Measurements from ENCODE around the gene TNFSF4.
"Not testable (repeated sequence)": the region's sequence is repeated elsewhere in the genome, so short reads cannot be mapped to it uniquely, and the experiment has no call there.

The TNFSF4 gene

DNA sequence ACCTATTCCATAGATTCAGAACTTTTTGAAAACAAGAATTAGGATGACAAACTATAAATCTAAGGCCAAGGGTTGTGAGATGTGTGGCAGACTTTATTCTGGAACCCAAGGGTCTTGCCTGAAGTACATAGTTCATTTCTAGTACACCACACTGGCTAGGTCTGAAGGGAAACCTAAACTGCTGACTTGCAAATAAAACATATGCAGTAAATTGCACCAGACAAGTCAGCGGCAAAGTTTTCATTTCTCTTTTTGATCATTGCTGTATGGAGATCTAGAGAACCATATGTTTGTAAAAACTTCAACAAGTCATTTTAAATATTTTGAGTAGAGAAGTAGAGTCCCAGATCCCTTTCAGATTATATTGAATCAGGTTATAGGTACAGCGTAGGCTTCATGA, 43.9 kb downstream of the TNFSF4 start:
- DNase-seq (ENCODE audit: low spot score), result no peak

DNA sequence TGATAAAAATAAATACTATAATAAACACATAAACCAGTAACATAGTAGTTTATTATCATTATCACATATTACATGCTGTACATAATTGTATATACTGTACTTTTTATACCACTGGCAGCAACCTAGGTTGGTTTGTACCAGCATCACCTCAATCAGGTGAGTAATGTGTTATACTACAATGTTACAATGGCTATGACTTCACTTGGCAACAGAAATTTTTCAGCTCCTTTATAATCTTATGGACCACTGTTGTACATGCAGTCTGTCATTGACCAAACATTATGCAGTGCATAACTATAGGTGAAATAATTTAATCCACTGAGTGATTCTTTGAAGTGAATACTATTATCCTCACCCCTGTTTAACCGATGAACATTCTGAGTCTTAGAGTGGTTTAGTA, 44.5 kb downstream of the TNFSF4 start:
- peak; percentile 1 for DNase-seq (ENCODE audit: low spot score)

DNA sequence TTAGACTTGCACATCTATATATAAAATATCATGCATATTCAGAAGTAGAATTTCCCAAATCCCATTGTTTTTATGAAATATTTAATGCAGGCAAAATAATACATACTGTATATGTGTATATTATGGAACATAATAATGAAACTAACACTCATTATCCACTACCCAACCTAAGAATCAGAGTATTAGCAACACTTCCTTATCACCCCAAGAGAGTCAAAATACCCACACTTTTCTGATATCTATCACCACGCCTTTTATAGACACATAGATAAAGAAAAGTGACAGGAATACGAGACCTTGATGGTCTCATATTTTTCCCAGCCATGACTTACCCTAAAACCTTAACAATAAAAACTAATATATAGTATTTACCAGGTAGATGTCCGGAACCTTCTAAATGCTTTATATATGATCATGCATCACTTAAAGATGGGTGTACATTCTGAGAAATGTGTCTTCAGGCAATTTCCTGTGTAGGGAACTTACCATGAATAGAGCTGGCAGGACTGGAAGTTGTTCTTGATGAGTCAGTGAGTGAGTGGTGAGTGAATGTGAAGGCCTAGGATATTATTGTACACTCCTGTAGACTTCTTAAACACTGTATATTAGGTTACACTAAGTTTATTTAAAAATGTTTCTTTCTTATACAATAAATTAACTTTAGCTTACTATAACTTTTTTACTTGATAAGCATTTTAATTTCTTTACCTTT, 45.5 kb downstream of the TNFSF4 start:
- DNase-seq (ENCODE audit: low spot score), result peak; percentile 81

DNA sequence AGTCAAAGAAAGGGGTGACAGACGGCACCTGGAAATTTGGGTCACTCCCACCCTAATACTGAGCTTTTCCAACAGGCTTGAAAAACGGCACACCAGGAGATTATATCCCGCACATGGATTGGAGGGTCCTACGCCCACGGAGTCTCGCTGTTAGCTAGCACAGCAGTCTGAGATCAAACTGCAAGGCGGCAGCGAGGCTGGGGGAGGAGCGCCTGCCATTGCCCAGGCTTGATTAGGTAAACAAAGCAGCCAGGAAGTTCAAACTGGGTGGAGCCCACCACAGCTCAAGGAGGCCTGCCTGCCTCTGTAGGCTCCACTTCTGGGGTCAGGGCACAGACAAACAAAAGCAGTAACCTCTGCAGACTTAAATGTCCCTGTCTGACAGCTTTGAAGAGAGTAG, 53.2 kb downstream of the TNFSF4 start:
- DNase-seq (ENCODE audit: low spot score), result not testable (repeated sequence)

DNA sequence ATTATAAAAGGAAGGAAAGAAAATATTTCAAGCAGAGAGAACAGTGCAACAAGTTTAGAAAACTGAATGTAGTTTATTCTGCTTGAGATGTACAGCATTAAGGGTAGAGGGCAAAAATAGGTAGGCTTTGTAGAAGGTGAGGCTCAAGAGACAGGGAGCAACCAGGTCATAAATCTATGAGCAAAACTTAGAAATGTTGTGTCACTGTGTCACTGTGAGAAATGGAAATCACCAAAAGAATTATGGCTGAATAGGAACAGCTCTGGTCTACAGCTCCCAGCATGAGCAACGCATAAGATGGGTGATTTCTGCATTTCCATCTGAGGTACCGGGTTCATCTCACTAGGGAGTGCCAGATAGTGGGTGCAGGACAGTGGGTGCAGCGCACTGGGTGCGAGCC, 53.6 kb downstream of the TNFSF4 start:
- no peak for DNase-seq (ENCODE audit: low spot score)

DNA sequence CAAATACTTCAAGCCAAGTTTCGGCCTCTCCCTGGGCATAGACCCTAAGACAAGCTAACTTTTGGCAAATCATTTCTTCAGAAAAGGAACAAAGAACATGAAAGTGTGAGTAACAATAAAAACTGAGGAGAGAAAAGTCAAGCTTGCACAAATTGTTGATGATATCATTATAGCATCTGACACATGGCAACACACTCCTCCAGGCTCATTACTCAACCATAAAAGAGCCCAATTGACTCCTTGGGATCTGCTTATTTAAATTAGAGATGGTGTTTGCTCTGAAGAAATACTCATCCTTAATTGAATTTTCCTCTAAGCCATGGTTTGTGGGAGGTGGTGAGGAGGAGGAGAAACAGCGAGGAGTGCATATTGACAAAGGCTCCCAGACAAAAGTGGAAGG, 54.5 kb downstream of the TNFSF4 start:
- no peak for DNase-seq (ENCODE audit: low spot score)

DNA sequence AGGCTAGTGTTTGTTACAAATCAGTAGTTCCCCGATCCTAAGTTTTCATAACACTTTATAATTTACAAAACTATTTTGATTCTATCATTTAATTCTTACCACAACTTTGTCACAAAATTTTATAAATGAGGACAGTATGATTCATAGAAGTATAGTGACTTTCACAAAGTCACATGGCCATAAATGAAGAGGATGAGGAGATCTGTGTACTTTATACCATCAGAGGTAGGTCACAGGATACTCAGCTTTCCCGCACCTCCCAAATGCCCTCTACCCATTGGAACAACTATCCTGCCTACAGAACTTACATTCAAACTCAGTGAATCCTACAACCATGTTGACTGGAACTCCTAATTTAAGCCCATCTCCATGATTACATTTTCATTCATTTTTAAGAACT, 56.3 kb downstream of the TNFSF4 start:
- DNase-seq (ENCODE audit: low spot score), result no peak

DNA sequence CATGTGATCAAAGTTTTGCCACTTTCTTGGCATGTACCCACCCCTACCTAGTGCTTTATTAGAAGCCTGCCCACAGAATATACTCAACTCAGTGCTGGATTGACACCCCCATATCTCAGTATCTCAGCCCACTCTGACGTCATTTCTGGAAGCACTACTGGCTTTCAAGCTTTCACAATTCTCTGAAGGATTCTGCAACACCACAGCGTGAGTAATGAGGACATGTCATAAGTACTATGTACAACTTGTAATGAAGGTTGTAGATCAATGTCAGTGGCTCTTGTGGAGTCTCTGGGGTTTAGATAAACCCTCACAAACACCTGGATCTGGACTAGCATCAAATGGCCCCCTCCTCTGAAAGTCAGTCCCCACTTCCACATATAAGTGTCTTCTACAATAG, 57.2 kb downstream of the TNFSF4 start:
- DNase-seq (ENCODE audit: low spot score), result no peak

DNA sequence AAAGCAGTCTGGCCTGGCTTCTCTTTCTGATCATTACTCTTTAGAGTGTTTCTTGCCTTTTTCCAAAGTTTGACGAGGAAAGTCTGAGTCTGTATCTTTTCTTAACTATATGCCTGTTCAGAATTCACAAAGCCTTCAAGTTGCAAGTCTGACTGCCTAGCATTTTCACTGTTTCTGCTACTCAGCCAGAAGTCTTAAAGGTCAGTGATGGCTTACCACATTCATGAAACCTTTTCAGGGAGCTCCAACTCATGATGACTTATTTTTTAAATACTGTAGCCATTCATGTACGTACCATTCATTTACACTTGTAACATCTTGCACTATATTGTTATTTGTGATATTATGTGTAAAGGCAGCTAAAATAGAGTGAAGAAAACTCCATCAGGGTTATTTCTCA, 58.2 kb downstream of the TNFSF4 start:
- DNase-seq (ENCODE audit: low spot score), result no peak

DNA sequence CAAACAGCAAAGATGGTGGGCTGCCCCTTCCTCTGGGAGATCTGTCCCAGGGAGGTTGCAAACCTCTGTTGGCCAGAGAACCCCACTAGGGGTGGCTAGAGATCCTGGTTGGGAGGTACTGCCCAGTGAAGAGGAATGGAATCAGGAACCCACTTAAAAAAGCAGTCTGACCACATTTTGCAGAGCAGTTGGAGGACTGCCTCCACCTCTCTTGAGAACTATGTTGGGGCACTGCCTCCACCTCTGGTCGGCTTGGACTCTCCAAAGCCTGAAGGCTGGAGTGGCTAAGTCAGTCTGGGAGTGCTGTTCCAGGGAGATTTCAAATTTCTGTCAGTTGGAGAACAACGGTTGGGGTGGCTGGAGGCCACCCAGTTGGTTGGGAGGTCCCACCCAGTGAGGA, 58.6 kb downstream of the TNFSF4 start:
- no peak for DNase-seq (ENCODE audit: low spot score)

DNA sequence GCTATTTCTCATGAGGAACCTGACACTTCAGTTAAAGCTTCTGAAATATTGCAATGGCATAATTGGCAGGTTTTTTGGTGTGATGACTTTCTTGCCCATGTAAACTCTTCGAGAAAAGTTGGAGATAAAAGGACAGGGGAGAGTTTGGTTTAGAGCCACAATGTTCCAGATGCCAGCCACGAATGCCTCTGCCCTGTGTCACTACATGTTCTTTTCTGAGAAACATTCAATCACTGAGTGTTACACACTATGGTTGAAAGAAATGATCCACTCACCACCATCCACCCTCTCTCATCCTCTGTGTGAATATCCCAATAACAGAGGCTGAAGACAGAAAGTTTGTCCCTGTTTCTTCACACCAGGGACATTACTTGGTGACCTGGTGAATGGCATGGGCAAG, 66.4 kb downstream of the TNFSF4 start:
- DNase-seq (ENCODE audit: low spot score), result no peak

DNA sequence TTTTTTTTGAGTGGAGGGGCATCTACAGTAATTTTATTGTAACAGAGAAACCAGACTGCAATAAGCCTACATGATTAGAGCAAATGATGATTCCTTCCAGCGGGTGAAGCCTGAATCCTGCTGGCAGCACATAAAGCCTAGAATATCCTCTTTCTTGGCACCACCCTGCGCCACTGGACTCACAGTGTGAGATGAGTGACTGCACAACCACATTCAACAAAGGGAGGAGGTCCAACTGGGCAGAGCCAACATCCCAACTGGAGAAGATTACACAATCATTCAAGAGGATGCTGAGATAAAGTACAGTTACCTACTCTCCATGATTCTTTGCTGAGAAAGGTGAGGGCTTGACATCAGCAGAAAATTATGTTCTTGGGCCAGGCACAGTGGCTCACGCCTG, 67.4 kb downstream of the TNFSF4 start:
- no peak for DNase-seq (ENCODE audit: low spot score)

DNA sequence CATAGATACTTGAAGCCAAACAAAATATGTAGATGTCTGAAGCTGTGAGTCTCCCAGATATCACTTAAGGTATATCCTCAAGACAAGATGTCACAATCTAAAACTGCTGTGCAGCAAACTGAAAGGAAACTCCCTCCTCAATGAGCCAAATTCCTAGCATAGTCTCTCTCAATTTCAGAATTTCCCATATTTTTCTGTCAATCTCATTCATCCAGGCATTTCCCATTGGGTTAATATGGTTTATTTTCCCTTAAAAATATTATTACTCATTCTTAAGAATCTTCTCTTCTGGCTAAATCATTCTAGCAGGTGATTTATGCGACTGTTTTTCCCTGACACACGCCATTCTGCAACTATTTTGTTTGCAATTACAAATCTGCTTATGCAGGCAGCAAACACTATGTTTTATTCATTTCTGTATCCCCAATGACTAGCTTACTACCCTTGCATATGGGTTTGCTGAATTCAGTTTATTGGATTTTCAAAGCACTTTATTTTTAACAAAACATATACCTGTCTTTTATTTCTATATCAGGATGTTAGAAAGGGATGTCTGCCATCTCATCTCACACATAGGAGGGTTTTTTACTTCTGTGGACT, 69.9 kb downstream of the TNFSF4 start:
- DNase-seq (ENCODE audit: low spot score), result no peak

DNA sequence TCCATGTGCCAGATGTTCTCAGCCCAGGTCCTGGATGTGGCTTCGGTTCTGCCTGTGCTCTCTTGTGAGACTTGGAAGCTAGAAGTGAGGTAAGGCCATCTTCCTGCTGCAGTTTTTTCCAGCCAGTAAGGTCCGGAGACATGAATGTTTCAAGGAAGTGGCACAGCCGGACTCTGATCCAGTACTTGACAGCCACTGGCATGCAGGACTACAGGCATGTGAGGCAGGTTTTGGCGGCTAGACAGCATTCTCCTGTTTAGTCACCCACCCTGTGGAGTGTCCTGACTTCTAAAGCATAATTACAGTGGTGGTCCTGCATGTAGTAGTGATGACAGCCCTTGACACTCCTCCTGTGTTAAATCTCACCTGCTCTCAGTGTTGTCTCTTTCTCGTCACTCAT, 72.3 kb downstream of the TNFSF4 start:
- no peak for DNase-seq (ENCODE audit: low spot score)

DNA sequence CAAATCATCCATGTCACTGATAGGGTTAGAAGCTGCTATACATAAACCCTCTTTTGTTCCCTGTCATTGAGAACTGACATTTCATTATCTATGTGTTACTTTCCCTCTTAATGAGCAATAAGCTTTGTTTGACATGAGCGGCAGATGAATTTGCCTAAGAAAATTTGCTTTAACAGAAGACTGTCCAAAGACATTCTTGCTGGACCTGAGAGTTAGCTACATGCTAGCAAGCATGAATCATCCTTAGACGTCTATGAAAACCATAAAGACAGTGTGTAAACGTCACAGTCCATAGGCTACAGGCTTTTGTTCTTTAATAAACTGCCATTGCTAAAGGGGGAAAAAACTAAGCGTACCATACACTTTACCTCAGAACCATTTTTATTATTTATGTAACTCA, 73.1 kb downstream of the TNFSF4 start:
- DNase-seq (ENCODE audit: low spot score), result no peak
